Gastrocnemius medialis (tissue), 4 donors: ENCODE measurements around the gene GSX2.

Experiments used
- POLR2A ChIP-seq, 2 donors: fragments of 450-650 bp; IDR thresholded peaks; one replicate each; pipeline ENCODE4 v1.6.1; 2017; ENCODE audit warnings: antibody characterized with exemption in 2 of 2, mild to moderate bottlenecking in 2 of 2, moderate library complexity in 2 of 2
- TF ChIP-seq, protein P1 (sequence below), 5 experiments: fragments of 450-650 bp in 3 of 5; fragments of 200-600 bp in 2 of 5; sonication (generic) in 2 of 5; IDR thresholded peaks in 4 of 5; conservative IDR thresholded peaks in 1 of 5; 1 replicate in 4 of 5; 2 replicates in 1 of 5; pipeline ENCODE4 v1.5.1; 2016 to 2019; ENCODE audit warnings: antibody characterized with exemption in 5 of 5, mild to moderate bottlenecking in 3 of 5, moderate library complexity in 3 of 5

DNA sequence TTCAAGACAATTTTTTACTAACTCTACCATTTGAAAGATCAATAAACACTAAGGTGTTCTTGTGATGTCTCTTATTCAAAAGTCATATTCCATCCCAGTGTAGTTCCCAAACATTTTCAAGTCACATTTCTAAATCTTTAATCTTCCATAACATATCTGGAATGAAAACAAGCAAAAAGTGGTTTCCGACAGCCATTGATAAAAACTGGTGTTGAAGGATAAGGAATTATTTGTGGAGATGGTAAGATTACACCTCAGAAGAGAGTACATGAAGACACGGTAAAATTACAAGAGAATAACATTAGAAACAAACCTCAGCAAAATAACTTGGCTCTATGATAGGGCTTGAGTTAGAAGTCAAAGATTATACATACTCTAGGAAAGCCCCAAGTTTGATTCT is 39.8 kb upstream of the GSX2 start:
- TF ChIP-seq, protein P1, sequence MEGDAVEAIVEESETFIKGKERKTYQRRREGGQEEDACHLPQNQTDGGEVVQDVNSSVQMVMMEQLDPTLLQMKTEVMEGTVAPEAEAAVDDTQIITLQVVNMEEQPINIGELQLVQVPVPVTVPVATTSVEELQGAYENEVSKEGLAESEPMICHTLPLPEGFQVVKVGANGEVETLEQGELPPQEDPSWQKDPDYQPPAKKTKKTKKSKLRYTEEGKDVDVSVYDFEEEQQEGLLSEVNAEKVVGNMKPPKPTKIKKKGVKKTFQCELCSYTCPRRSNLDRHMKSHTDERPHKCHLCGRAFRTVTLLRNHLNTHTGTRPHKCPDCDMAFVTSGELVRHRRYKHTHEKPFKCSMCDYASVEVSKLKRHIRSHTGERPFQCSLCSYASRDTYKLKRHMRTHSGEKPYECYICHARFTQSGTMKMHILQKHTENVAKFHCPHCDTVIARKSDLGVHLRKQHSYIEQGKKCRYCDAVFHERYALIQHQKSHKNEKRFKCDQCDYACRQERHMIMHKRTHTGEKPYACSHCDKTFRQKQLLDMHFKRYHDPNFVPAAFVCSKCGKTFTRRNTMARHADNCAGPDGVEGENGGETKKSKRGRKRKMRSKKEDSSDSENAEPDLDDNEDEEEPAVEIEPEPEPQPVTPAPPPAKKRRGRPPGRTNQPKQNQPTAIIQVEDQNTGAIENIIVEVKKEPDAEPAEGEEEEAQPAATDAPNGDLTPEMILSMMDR (IDR thresholded peaks at IDR 0.05 in 4 of 5, conservative IDR thresholded peaks at IDR 0.05 in 1 of 5) = no peak
- no peak for TF ChIP-seq POLR2A (IDR thresholded peaks at IDR 0.05)
